GM23338 (cell line): ENCODE measurements around the gene TMEM255B. TPM values are rescaled to one million over a fixed set of nuclear protein-coding genes. Genes with fewer than 3 reads are reported as not detected.

ENCODE experiments used
- ATAC-seq: fragments of 200-7000 bp; cut with Tn5 transposase; 3 replicates; pipeline ENCODE4 v1.9.1; 2020
- DNase-seq: peaks from one replicate; pipeline ENCODE4 v3.0.0-alpha.2; 2015; ENCODE audit warnings: low spot score
- H2AFZ ChIP-seq: fragments of 200-600 bp; sonication (generic); 2 replicates; pipeline ENCODE4 v1.8.0; 2016; ENCODE audit warnings: antibody characterized with exemption, mild to moderate bottlenecking, moderate library complexity
- H3F3A ChIP-seq: fragments of 200-600 bp; sonication (generic); replicated peaks from 2 replicates; pipeline ENCODE4 v1.8.0; 2017; ENCODE audit warnings: antibody characterized with exemption, mixed run types, low read depth
- H3K27ac ChIP-seq: fragments of 200-600 bp; sonication (generic); 2 replicates; pipeline ENCODE4 v1.6.1; 2016; ENCODE audit warnings: low read depth
- H3K27me3 ChIP-seq: fragments of 200-600 bp; sonication (generic); 2 replicates; pipeline ENCODE4 v1.8.0; 2016; ENCODE audit warnings: mild to moderate bottlenecking, mixed run types, moderate library complexity; ENCODE audit not compliant: insufficient read depth
- H3K36me3 ChIP-seq: fragments of 200-600 bp; sonication (generic); 2 replicates; pipeline ENCODE4 v1.8.0; 2016; ENCODE audit warnings: mild to moderate bottlenecking; ENCODE audit not compliant: insufficient read depth
- H3K4me1 ChIP-seq: fragments of 200-600 bp; sonication (generic); 2 replicates; pipeline ENCODE4 v1.8.0; 2016; ENCODE audit warnings: mild to moderate bottlenecking, moderate library complexity; ENCODE audit not compliant: insufficient read depth
- H3K4me2 ChIP-seq: fragments of 200-600 bp; sonication (generic); 2 replicates; pipeline ENCODE4 v1.7.1; 2017; ENCODE audit warnings: mixed run types
- H3K4me3 ChIP-seq: fragments of 200-600 bp; sonication (generic); 2 replicates; pipeline ENCODE4 v1.6.1; 2016; ENCODE audit warnings: mixed run types
- H3K79me2 ChIP-seq: fragments of 200-600 bp; sonication (generic); replicated peaks from 2 replicates; pipeline ENCODE4 v1.8.0; 2017; ENCODE audit warnings: mild to moderate bottlenecking; ENCODE audit not compliant: insufficient read depth
- H3K9me2 ChIP-seq: fragments of 200-600 bp; sonication (generic); 2 replicates; pipeline ENCODE4 v1.8.0; 2017; ENCODE audit not compliant: insufficient read depth
- H4K20me1 ChIP-seq: fragments of 200-600 bp; sonication (generic); replicated peaks from 2 replicates; pipeline ENCODE4 v1.8.0; 2017; ENCODE audit warnings: mild to moderate bottlenecking; ENCODE audit not compliant: insufficient read depth
- H3K27ac Mint-ChIP-seq: 2 replicates; pipeline ENCODE4 v1.8.0; 2020; ENCODE audit warnings: inconsistent platforms, mild to moderate bottlenecking, moderate library complexity, mixed read lengths
- H3K27me3 Mint-ChIP-seq: 3 replicates; pipeline ENCODE4 v1.8.0; 2022; ENCODE audit warnings: low read depth, mild to moderate bottlenecking, moderate library complexity, mixed read lengths, inconsistent platforms; ENCODE audit not compliant: insufficient read depth, poor library complexity
- H3K36me3 Mint-ChIP-seq: 3 replicates; pipeline ENCODE4 v1.8.0; 2021; ENCODE audit warnings: low read depth, mild to moderate bottlenecking, inconsistent platforms, moderate library complexity, mixed read lengths
- H3K4me1 Mint-ChIP-seq: 3 replicates; pipeline ENCODE4 v1.8.0; 2020; ENCODE audit warnings: mild to moderate bottlenecking, inconsistent platforms, mixed read lengths
- H3K4me3 Mint-ChIP-seq: 3 replicates; pipeline ENCODE4 v1.8.0; 2021; ENCODE audit warnings: moderate library complexity, mild to moderate bottlenecking, inconsistent platforms, mixed read lengths
- H3K9me3 Mint-ChIP-seq: 3 replicates; pipeline ENCODE4 v1.8.0; 2020; ENCODE audit warnings: moderate library complexity, mild to moderate bottlenecking, inconsistent platforms, mixed read lengths
- CREB1 ChIP-seq: fragments of 250-450 bp; sonication (Bioruptor Pico); IDR thresholded peaks from 2 replicates; pipeline ENCODE4 v1.5.0; 2020; ENCODE audit warnings: low read depth, mild to moderate bottlenecking, moderate library complexity
- ETS1 ChIP-seq: IDR thresholded peaks from 2 replicates; pipeline ENCODE4 v1.6.1; 2016; ENCODE audit warnings: antibody characterized with exemption
- EZH2 ChIP-seq: fragments of 200-600 bp; sonication (generic); IDR thresholded peaks from one replicate; pipeline ENCODE4 v1.8.0; 2017; ENCODE audit warnings: antibody characterized with exemption, mild to moderate bottlenecking, low read depth; ENCODE audit not compliant: unreplicated experiment
- EZH2phosphoT487 ChIP-seq: fragments of 200-600 bp; sonication (generic); IDR thresholded peaks from one replicate; pipeline ENCODE4 v1.8.1; 2018; ENCODE audit warnings: antibody characterized with exemption; ENCODE audit not compliant: unreplicated experiment
- JUNB ChIP-seq: IDR thresholded peaks from one replicate; pipeline ENCODE4 v1.6.1; 2016; ENCODE audit warnings: antibody characterized with exemption; ENCODE audit not compliant: unreplicated experiment
- NANOG ChIP-seq: IDR thresholded peaks from 2 replicates; pipeline ENCODE4 v1.6.1; 2016; ENCODE audit warnings: antibody characterized with exemption, borderline replicate concordance
- POLR2AphosphoS5 ChIP-seq: IDR thresholded peaks from 2 replicates; pipeline ENCODE4 v1.6.1; 2016; ENCODE audit warnings: antibody characterized with exemption, low read depth
- REST ChIP-seq: IDR thresholded peaks from one replicate; pipeline ENCODE4 v1.6.1; 2018; ENCODE audit warnings: antibody characterized with exemption; ENCODE audit not compliant: unreplicated experiment
- STAT1 ChIP-seq: IDR thresholded peaks from one replicate; pipeline ENCODE4 v1.6.1; 2016; ENCODE audit warnings: antibody characterized with exemption; ENCODE audit not compliant: unreplicated experiment
- ZNF114 ChIP-seq: fragments of 250-450 bp; sonication (Bioruptor Pico); IDR thresholded peaks from 2 replicates; pipeline ENCODE4 v1.5.0; 2020; ENCODE audit warnings: mild to moderate bottlenecking, moderate library complexity
- ZNF331 ChIP-seq: fragments of 250-450 bp; sonication (Bioruptor Pico); IDR thresholded peaks from 2 replicates; pipeline ENCODE4 v1.5.0; 2020; ENCODE audit warnings: low read depth, mild to moderate bottlenecking, moderate library complexity
- polyA plus RNA-seq: library from polyadenylated mRNA; unstranded; fragments of >200 nt; fragmentation: Nextera tagmentation; extraction: Ambion mirVana; gene quantifications from 2 replicates; pipeline ENCODE4 v1.2.1, GENCODE V29; 2016
- total RNA-seq: library from RNA; depleted of rRNA; stranded (reverse); fragments of >200 nt; shearing (Covaris generic); gene quantifications from 2 replicates; pipeline ENCODE4 v1.2.3, GENCODE V29; 2014
- TF ChIP-seq, protein P1 (sequence below): fragments of 250-450 bp; sonication (Bioruptor Pico); IDR thresholded peaks from 2 replicates; pipeline ENCODE4 v1.5.0; 2020; ENCODE audit warnings: mild to moderate bottlenecking, moderate library complexity
- TF ChIP-seq, protein P2 (sequence below), 2 experiments: fragments of 200-600 bp in 1 of 2; sonication (generic) in 1 of 2; conservative IDR thresholded peaks; 2 replicates each; pipeline versions ENCODE4 v1.5.1 to v1.6.1; 2016 to 2017; ENCODE audit warnings: antibody characterized with exemption in 2 of 2, low read depth in 2 of 2, mild to moderate bottlenecking in 2 of 2, moderate library complexity in 1 of 2

TMEM255B gene
- total and polyA plus RNA-seq, 2 experiments from 2014 or later: 0.69 to 4.4 TPM

DNA sequence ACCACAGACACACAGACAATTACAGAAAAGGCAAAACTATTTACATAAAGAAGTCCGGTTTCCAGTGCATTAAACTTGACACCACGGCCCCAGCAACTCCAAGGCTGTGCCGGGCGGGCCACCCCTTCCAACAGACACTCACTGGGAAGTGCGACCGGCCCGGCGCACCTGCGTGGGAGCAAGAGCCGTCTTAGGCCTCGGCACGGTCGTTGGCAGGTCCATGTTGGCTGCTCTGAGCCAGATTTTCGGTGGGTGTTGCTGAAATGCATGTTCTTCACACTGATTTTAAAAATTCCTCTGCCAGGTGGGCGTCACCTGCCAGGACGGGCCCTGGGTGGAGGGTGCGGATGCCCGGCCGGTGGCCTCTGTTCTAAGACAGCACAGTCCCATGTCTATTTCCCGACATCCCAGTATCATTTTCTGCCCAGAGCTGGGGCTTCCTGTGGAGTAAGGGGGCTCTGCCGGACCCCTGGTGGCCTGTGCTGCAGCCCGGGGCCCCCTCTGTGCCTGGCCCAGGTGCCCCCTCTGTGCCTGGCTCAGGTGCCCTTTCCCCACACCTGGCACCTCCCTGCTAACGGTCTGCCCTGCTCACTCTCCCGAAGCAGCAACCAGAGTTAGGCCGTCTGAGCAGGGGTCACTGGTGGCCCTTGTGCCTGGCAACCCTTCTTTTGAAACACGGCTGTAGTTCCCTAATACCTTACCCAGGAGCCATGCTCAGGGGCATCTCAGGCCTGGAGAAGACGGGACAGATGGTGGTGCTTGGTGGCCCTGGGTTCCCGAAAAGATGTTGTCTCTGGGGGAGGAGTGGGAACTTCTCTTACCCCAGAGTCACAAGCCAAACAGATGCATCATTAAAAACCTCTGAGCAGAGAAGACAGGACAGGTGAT is 9.2 kb downstream of the TMEM255B start:
- Histone ChIP-seq H4K20me1 (no peaks in the 10 kb centered on the region), H2AFZ (no peak overlapping the region), H3K9me2 (0 out of 2 replicates have a peak, but pooled peaks cover 2% of the 10 kb centered on the region), H3K79me2 (no peaks in the 10 kb centered on the region), H3K4me2 (no peak overlapping the region), H3F3A (no peaks in the 10 kb centered on the region), H3K27me3 (no peaks in the 10 kb centered on the region), H3K4me3 (no peak overlapping the region), H3K27ac (no peak overlapping the region), H3K36me3 (no peaks in the 10 kb centered on the region), H3K4me1 (no peaks in the 10 kb centered on the region)
- Mint-ChIP-seq H3K27me3 (no peaks in the 10 kb centered on the region), H3K4me1 (peaks cover 7% of the 10 kb centered on the region), H3K4me3 (no peak overlapping the region), H3K9me3 (no peaks in the 10 kb centered on the region), H3K36me3 (no peaks in the 10 kb centered on the region), H3K27ac (no peak overlapping the region)
- no peak for ATAC-seq
- TF ChIP-seq EZH2phosphoT487 (no peak), CREB1 (CRISPR knock-in tag) (no peak), STAT1 (no peak), ZNF114 (CRISPR knock-in tag) (no peak), REST (no peak), POLR2AphosphoS5 (no peak), EZH2 (no peak), JUNB (no peak), NANOG (no peak), ZNF331 (CRISPR knock-in tag) (no peak), ETS1 (no peak)
- TF ChIP-seq, protein P1, sequence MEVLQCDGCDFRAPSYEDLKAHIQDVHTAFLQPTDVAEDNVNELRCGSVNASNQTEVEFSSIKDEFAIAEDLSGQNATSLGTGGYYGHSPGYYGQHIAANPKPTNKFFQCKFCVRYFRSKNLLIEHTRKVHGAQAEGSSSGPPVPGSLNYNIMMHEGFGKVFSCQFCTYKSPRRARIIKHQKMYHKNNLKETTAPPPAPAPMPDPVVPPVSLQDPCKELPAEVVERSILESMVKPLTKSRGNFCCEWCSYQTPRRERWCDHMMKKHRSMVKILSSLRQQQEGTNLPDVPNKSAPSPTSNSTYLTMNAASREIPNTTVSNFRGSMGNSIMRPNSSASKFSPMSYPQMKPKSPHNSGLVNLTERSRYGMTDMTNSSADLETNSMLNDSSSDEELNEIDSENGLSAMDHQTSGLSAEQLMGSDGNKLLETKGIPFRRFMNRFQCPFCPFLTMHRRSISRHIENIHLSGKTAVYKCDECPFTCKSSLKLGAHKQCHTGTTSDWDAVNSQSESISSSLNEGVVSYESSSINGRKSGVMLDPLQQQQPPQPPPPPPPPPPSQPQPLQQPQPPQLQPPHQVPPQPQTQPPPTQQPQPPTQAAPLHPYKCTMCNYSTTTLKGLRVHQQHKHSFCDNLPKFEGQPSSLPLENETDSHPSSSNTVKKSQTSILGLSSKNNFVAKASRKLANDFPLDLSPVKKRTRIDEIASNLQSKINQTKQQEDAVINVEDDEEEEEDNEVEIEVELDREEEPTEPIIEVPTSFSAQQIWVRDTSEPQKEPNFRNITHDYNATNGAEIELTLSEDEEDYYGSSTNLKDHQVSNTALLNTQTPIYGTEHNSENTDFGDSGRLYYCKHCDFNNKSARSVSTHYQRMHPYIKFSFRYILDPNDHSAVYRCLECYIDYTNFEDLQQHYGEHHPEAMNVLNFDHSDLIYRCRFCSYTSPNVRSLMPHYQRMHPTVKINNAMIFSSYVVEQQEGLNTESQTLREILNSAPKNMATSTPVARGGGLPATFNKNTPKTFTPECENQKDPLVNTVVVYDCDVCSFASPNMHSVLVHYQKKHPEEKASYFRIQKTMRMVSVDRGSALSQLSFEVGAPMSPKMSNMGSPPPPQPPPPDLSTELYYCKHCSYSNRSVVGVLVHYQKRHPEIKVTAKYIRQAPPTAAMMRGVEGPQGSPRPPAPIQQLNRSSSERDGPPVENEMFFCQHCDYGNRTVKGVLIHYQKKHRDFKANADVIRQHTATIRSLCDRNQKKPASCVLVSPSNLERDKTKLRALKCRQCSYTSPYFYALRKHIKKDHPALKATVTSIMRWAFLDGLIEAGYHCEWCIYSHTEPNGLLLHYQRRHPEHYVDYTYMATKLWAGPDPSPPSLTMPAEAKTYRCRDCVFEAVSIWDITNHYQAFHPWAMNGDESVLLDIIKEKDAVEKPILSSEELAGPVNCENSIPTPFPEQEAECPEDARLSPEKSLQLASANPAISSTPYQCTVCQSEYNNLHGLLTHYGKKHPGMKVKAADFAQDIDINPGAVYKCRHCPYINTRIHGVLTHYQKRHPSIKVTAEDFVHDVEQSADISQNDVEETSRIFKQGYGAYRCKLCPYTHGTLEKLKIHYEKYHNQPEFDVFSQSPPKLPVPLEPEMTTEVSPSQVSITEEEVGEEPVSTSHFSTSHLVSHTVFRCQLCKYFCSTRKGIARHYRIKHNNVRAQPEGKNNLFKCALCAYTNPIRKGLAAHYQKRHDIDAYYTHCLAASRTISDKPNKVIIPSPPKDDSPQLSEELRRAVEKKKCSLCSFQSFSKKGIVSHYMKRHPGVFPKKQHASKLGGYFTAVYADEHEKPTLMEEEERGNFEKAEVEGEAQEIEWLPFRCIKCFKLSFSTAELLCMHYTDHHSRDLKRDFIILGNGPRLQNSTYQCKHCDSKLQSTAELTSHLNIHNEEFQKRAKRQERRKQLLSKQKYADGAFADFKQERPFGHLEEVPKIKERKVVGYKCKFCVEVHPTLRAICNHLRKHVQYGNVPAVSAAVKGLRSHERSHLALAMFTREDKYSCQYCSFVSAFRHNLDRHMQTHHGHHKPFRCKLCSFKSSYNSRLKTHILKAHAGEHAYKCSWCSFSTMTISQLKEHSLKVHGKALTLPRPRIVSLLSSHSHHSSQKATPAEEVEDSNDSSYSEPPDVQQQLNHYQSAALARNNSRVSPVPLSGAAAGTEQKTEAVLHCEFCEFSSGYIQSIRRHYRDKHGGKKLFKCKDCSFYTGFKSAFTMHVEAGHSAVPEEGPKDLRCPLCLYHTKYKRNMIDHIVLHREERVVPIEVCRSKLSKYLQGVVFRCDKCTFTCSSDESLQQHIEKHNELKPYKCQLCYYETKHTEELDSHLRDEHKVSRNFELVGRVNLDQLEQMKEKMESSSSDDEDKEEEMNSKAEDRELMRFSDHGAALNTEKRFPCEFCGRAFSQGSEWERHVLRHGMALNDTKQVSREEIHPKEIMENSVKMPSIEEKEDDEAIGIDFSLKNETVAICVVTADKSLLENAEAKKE (CRISPR knock-in tag): no peak
- TF ChIP-seq, protein P2, sequence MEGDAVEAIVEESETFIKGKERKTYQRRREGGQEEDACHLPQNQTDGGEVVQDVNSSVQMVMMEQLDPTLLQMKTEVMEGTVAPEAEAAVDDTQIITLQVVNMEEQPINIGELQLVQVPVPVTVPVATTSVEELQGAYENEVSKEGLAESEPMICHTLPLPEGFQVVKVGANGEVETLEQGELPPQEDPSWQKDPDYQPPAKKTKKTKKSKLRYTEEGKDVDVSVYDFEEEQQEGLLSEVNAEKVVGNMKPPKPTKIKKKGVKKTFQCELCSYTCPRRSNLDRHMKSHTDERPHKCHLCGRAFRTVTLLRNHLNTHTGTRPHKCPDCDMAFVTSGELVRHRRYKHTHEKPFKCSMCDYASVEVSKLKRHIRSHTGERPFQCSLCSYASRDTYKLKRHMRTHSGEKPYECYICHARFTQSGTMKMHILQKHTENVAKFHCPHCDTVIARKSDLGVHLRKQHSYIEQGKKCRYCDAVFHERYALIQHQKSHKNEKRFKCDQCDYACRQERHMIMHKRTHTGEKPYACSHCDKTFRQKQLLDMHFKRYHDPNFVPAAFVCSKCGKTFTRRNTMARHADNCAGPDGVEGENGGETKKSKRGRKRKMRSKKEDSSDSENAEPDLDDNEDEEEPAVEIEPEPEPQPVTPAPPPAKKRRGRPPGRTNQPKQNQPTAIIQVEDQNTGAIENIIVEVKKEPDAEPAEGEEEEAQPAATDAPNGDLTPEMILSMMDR (conservative IDR thresholded peaks at IDR 0.05; ENCODE audit: low read depth in 2 of 2): no peak
- no peak for DNase-seq
